ENCODE results near the gene FAM236B.
"Not testable (repeated sequence)": the region's sequence is repeated elsewhere in the genome, so short reads cannot be mapped to it uniquely, and the experiment has no call there.

FAM236B gene

DNA sequence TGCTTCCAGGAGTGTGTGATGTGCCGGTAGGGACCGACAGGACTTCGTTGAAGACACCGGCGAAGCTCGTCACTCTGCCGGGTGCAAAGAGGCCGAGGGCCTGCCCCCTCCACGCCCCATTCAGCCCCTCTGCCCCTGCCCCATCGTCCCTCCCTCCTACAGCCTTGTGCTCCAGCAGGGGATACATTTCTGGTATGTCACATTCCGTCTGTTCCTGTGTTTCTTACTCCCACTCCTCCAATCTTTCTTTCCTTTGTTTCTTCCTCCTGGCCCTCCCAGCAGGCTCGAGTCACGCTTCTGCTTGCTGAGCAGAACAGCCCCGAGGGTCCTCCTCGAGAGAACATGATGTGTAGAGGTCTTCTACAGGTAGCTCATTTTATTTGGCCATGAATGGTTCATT is at the start of gene FAM236B:
FAM236B (minus strand) TSS at position 101 of the 400 bp plus-strand sequence; CDS start at position 1, 100 bp downstream.
- not testable (repeated sequence) for DNase-seq

DNA sequence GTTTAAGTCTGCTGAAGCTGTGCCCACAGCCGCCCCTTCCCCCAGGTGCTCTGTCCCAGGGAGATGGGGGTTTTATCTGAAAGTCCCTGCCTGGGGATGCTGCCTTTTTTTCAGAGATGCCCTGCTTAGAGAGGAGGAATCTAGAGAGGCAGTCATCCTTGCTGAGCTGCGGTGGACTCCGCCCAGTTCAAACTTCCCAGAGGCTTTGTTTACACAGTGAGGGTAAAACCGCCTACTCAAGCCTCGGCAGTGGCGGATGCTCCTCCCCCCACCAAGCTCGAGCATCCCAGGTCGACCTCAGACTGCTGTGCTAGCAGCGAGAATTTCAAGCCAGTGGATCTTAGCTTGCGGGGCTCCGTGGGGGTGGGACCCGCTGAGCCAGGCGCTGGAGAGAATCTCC is 48.2 kb upstream of the FAM236B start:
- DNase-seq, result not testable (repeated sequence)

DNA sequence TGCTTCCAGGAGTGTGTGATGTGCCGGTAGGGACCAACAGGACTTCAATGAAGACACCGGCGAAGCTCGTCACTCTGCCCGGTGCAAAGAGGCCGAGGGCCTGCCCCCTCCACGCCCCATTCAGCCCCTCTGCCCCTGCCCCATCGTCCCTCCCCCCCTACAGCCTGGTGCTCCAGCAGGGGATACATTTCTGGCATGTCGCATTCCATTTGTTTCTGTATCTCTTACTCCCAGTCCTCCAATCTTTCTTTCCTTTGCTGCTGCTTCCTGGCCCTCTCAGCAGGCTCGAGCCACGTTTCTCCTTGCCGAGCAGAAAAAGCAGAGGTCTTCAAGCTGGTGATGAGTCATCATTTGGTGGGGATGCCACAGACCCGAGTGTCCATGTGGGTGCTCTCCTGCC is 25.6 kb upstream of the FAM236B start, which contains the start of gene FAM236D:
FAM236D (minus strand) TSS at position 101 of the 400 bp plus-strand sequence; CDS start at position 1, 100 bp downstream.
- DNase-seq, result not testable (repeated sequence)

DNA sequence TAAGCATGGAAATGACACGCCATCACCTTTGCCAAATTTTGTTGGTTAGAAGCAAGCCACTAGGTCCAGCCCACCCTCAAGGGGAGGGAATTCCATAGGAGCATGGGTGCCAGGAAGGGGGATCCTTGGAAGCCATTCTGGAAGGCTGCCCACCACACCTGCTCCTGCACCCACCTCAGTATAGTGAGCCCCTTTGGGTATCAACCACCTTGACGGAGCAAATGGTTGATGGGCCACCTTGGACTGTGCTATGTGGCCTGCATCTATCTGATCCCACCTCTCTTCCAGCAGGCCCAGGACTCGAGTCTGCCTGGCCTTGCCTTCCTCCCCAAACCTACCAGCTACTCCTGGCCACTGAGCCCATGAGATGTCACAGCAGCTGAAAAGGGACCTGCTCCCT is 7.9 kb upstream of the FAM236B start:
- DNase-seq, result not testable (repeated sequence)

DNA sequence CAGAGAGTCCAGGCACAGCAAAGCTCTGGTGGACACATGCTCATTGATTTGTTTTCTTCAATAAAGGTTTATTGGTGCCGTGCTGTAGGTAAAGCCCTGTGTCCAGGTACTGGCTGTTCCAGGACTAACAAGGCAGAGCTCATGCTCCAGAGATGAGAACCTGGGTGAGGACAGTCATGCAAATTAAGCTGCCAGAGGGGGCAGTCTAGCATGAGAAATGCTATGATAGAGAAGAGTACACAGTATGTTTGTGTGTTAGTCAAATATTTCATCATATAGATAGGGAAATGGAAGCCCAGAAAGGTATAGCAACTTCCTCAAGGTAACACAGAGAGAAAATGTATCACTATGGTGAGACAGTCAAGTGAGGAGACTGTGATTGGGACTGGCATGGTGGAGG is 5.7 kb upstream of the FAM236B start:
- not testable (repeated sequence) for DNase-seq

DNA sequence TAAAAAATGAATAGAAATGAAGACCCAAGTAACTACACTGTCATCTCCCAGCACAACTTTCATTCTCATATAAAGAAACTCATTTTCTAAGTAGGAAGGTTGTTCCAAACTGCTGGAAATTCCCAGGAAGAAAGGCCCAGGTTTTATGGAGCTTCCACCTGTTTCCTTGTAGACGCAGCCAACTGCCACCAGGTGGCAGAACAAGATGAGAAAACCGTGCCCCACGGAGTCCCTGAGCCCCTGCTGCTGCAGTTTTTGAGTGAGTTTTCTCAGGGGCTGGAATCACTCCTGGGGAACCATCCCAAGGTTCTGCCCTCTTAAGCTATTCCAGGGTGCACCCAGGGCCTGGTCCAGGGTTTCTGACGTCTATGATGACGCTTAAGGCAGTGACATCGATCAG is 1.5 kb upstream of the FAM236B start:
- DNase-seq, result not testable (repeated sequence)

DNA sequence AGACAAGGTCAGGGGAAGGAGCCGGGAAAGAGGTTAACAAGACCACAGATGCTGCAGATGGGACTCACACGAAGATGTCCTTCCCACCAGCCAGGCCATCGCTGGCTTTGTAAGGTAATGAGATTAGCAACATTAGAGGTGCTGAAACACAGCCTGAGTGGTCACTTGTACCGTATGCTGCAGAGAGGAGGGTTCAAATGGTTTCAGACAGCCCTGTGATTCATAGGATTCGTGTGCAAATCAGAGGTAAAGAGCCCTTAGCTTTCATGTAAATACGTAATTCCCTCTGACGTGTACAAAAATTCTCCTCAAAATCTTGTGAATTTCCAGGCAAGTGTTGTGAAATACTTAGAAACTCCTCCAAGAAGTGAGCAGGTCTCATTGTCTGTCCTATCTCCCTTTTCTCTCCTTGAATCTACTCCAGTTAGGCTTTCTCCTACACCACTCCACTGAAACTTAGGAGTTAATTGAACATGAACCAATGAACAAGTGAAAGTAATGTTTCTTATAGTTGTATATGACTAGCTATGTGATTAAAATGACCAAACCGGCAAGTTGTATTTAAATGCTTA is 991 bp upstream of the FAM236B start:
- not testable (repeated sequence) for DNase-seq

DNA sequence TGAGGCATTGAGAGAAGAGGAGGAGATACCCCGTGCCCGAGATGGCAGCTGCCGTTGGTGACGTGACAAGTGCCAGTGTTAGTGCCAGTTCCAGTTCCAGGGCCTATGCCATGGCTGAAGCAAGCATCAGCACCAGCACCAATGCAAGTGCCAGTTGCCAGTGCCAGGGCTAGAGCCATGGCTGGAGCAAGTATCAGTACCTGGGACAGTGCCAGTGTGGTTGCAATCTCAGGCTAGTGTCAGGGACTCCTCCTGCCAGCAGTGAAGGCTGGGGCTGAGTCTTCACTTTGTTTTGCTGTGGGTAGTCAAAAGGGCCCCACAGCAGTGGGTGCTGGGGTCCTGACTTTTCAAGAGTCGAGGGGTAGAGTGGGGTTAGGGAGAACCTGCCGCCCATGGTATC is 4.3 kb downstream of the FAM236B start:
- DNase-seq, result not testable (repeated sequence)

GRCh38 chrX:72777467-72777790 is 5.0 kb downstream of the FAM236B start:
- DNase-seq, result not testable (repeated sequence)

DNA sequence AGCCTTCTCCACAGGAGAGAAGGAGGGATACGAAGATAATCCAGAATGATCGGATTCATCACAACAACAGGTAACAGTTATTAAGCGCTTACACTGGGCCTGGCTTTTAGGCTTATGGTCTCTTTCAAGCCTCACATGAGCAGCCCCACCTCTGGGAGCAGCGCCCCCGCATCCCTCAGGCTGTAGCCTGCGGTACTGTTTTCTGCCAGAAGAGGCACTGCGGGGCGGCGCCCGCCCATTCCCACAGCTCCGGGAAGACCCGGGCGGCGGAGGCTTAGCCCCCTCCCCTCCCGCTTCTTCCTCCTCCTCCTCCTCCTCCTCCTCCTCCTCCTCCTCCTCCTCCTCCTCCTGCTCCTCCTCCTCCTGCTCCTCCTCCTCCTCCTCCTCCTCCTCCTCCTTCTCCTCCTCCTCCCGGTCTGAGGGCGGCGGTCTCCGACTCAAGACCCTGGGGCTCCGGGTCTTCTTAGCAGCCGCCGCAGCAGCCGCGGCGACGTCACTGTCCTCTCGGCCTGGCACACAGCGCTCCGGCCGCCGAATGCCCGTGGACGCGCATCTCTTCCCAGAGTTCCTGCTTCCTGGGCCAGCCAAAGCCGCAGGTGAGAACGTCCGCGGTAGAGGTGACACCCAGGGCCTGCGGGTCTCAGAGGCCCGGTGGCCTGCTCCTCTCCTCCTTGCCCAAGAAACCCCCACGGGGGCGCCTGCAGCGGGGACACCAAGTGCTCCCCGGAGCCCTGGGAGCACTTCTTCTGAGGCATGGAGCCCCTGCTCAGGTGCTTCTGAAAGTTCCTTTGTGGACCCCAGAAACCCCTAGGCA is 5.6 kb downstream of the FAM236B start, which contains the start of gene DMRTC1B:
DMRTC1B (plus strand) TSS at position 238 of the 814 bp plus-strand sequence. CDS start 68,246 bp downstream, outside the sequence.
- DNase-seq, result not testable (repeated sequence)

GRCh38 chrX:72760454-72760853 is 22.0 kb downstream of the FAM236B start:
- DNase-seq, result not testable (repeated sequence)

- DNase-seq, result not testable (repeated sequence)
These were observed 33.9 kb downstream of the FAM236B start for GRCh38 chrX:72748545-72748944.

- not testable (repeated sequence) for DNase-seq
These were observed 36.9 kb downstream of the FAM236B start for GRCh38 chrX:72745546-72745945.

DNA sequence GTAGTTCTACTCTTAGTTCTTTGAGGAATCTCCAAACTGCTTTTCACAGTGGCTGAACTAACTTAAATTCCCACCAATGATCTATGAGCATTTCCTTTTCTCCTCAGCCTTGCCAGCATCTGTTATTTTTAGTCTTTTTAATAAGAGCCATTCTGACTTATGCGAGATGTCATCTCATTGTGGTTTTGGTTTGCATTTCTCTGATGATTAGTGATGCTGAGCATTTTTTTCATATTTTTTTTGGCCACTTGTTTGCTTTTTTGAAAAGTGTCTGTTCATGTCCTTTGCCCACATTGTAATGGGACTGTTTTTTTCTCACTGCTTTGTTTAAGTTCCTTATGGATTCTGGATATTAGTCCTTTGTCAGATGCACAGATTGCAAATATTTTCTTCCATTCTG is 46.9 kb downstream of the FAM236B start:
- DNase-seq, result no peak

DNA sequence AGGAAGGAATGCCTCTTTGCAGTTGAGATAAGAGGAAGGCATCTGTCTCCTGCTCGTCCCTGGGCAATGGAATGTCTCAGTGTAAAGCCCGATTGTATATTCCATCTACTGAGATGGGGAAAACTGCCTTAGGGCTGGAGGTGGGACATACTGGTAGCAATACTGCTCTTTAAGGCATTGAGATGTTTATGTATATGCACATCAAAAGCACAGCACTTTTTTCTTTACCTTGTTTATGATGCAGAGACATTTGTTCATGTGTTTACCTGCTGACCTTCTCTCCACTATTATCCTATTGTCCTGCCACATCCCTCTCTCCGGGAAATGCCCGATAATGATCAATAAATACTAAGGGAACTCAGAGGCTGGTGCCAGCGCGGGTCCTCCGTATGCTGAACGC is 48.8 kb downstream of the FAM236B start:
- DNase-seq, result not testable (repeated sequence)
